DND-41 (cell line): ENCODE measurements around the gene ORM2.

Experiments used
- EZH2 ChIP-seq: IDR thresholded peaks from 3 replicates; pipeline ENCODE4 v1.6.1; 2012; ENCODE audit warnings: borderline replicate concordance, low read depth, mild to moderate bottlenecking, moderate library complexity, low read length, inconsistent platforms; ENCODE audit not compliant: severe bottlenecking
- TF ChIP-seq, protein P1 (sequence below): IDR thresholded peaks from 2 replicates; pipeline ENCODE4 v1.5.1; 2012; ENCODE audit warnings: borderline replicate concordance, low read length, moderate library complexity, mild to moderate bottlenecking; ENCODE audit not compliant: poor library complexity, severe bottlenecking; ENCODE audit errors: extremely low read depth

DNA sequence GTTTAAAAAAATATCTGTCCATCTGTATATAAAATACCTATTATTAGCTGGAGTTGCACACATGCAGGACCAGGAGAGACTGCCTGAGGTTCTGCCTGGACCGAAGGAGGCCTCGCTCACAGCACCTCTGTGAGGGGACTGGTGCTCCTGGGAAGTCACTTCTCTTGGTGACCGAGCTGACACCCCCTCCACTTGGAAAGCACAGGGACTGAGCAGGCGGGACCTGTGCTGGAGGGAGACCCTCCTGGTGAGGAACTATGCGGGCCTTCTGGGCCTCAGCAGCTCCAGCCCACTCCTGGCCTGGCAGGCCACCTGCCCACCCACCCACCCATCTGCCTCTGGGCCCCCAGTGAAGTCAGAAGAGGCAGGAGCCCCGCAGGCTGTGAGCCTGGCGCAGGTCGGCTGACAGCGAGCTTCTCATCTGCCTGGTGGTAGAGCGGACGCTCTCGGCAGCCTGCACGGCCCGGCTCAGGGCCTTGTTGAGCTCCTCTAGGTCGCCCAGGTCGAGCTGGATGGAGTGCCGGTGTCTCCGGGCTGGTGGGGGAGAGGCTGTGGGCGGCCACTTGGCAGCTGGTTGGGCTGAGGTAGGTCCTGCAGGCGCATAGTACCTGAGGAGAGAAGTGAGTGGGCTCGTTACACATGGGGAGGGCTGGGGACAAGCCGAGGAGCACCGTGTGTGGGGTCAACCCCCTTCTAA is 7.2 kb downstream of the ORM2 start:
- TF ChIP-seq, protein P1, sequence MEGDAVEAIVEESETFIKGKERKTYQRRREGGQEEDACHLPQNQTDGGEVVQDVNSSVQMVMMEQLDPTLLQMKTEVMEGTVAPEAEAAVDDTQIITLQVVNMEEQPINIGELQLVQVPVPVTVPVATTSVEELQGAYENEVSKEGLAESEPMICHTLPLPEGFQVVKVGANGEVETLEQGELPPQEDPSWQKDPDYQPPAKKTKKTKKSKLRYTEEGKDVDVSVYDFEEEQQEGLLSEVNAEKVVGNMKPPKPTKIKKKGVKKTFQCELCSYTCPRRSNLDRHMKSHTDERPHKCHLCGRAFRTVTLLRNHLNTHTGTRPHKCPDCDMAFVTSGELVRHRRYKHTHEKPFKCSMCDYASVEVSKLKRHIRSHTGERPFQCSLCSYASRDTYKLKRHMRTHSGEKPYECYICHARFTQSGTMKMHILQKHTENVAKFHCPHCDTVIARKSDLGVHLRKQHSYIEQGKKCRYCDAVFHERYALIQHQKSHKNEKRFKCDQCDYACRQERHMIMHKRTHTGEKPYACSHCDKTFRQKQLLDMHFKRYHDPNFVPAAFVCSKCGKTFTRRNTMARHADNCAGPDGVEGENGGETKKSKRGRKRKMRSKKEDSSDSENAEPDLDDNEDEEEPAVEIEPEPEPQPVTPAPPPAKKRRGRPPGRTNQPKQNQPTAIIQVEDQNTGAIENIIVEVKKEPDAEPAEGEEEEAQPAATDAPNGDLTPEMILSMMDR, result no peak
- no peak for TF ChIP-seq EZH2
